A549 (cell line): Measurements from ENCODE around the gene TMEM205. TPM values are rescaled to one million over a fixed set of nuclear protein-coding genes. Genes with fewer than 3 reads are reported as not detected.

Source experiments
- ATAC-seq, 2 experiments: fragments of 200-7000 bp in 1 of 2; fragments of >200 bp in 1 of 2; cut with Nextera tagmentation in 1 of 2; cut with Tn5 transposase in 1 of 2; 3 replicates each; pipeline versions ENCODE4 v1.8.0 to v1.9.1; 2018 to 2020; ENCODE audit warnings: mild to moderate bottlenecking in 1 of 2, moderate library complexity in 1 of 2
- CTCF ChIA-PET: fragments of 300-600 bp; sonication (Branson Sonifier 250); formaldehyde crosslinking; extraction: SDS; loops from one replicate; lab custom pipeline; 2021; ENCODE audit warnings: antibody characterized with exemption, inconsistent platforms; lab: Yijun Ruan, JAX
- POLR2A ChIA-PET: fragments of 350-600 bp; formaldehyde crosslinking; extraction: SDS; loops from one replicate; lab custom pipeline; 2021; ENCODE audit warnings: antibody characterized with exemption, inconsistent platforms; lab: Yijun Ruan, JAX
- DNase-seq, 2 experiments: peaks; one replicate each; pipeline versions ENCODE4 v3.0.0 to v3.0.0-alpha.2; 2011 to 2016; ENCODE audit warnings: low read depth in 1 of 2, low spot score in 1 of 2
- FAIRE-seq: peaks from 2 replicates; lab custom pipeline; 2011; peaks lifted over from hg19 to GRCh38; lab: Jason Lieb, UNC
- H3K27ac ChIP-seq, 2 experiments: fragments of >200 bp; sonication (Bioruptor Twin); formaldehyde crosslinking; 3 replicates each; pipeline ENCODE4 v1.5.1; 2016 to 2017
- H3K4me1 ChIP-seq: fragments of >200 bp; sonication (Bioruptor Twin); formaldehyde crosslinking; 3 replicates; pipeline ENCODE4 v1.6.1; 2016
- H3K4me2 ChIP-seq: fragments of >200 bp; sonication (Bioruptor Twin); formaldehyde crosslinking; 3 replicates; pipeline ENCODE4 v1.6.1; 2016
- H3K4me3 ChIP-seq: fragments of >200 bp; sonication (Bioruptor Twin); formaldehyde crosslinking; 3 replicates; pipeline ENCODE4 v1.5.1; 2016
- H3K9me3 ChIP-seq: fragments of >200 bp; sonication (Bioruptor Twin); formaldehyde crosslinking; 3 replicates; pipeline ENCODE4 v1.6.1; 2016
- ATOH8 ChIP-seq: fragments of 250-450 bp; sonication (Bioruptor Pico); IDR thresholded peaks from 2 replicates; pipeline ENCODE4 v1.5.0; 2020; ENCODE audit warnings: low read depth, mild to moderate bottlenecking, moderate library complexity
- FOSL2 ChIP-seq, 2 experiments: fragments of 450-650 bp in 1 of 2; fragments of >200 bp in 1 of 2; sonication (Bioruptor Twin) in 1 of 2; formaldehyde crosslinking; IDR thresholded peaks; 2 replicates each; pipeline versions ENCODE4 v1.5.0 to v1.6.1; 2016 to 2020; ENCODE audit warnings: mild to moderate bottlenecking in 1 of 2, moderate library complexity in 1 of 2
- FOXS1 ChIP-seq: fragments of 250-450 bp; sonication (Bioruptor Pico); IDR thresholded peaks from 2 replicates; pipeline ENCODE4 v1.5.0; 2020; ENCODE audit warnings: mild to moderate bottlenecking, moderate library complexity
- GATA3 ChIP-seq: IDR thresholded peaks from 2 replicates; pipeline ENCODE4 v1.6.1; 2012; ENCODE audit warnings: borderline replicate concordance
- HMGXB4 ChIP-seq: fragments of 250-450 bp; sonication (Bioruptor Pico); IDR thresholded peaks from 2 replicates; pipeline ENCODE4 v1.5.0; 2021; ENCODE audit warnings: mild to moderate bottlenecking, moderate library complexity, borderline replicate concordance
- JUN ChIP-seq, 2 experiments: fragments of >200 bp; sonication (Bioruptor Twin); formaldehyde crosslinking; IDR thresholded peaks; 2 replicates in 1 of 2; 3 replicates in 1 of 2; pipeline ENCODE4 v1.6.1; 2016 to 2017
- KDM1A ChIP-seq: fragments of 200-600 bp; sonication (generic); IDR thresholded peaks from 2 replicates; pipeline ENCODE4 v1.6.1; 2016; ENCODE audit warnings: low read depth, mild to moderate bottlenecking
- KDM5A ChIP-seq: fragments of 200-600 bp; sonication (generic); IDR thresholded peaks from 2 replicates; pipeline ENCODE4 v1.6.1; 2016; ENCODE audit warnings: antibody characterized with exemption, mild to moderate bottlenecking
- NFE2L2 ChIP-seq: fragments of 150-350 bp; conservative IDR thresholded peaks from 2 replicates; pipeline ENCODE4 v1.6.1; 2014; ENCODE audit warnings: low read length
- NPAS2 ChIP-seq: fragments of 250-450 bp; sonication (Bioruptor Pico); IDR thresholded peaks from 2 replicates; pipeline ENCODE4 v1.8.0; 2022; ENCODE audit warnings: mild to moderate bottlenecking, moderate library complexity, borderline replicate concordance
- RAD21 ChIP-seq, 2 experiments: fragments of >200 bp in 1 of 2; sonication (Bioruptor Twin) in 1 of 2; formaldehyde crosslinking in 1 of 2; IDR thresholded peaks in 1 of 2; conservative IDR thresholded peaks in 1 of 2; 2 replicates in 1 of 2; 3 replicates in 1 of 2; pipeline ENCODE4 v1.6.1; 2012 to 2018; ENCODE audit warnings: inconsistent platforms in 1 of 2
- TFCP2L1 ChIP-seq: fragments of 250-450 bp; sonication (Bioruptor Pico); IDR thresholded peaks from 2 replicates; pipeline ENCODE4 v1.5.0; 2021; ENCODE audit warnings: mild to moderate bottlenecking
- TP53 ChIP-seq: fragments of 250-450 bp; sonication (Bioruptor Pico); IDR thresholded peaks from 2 replicates; pipeline ENCODE4 v1.5.0; 2021; ENCODE audit warnings: mild to moderate bottlenecking, moderate library complexity
- ZNF302 ChIP-seq: fragments of 250-450 bp; sonication (Bioruptor Pico); IDR thresholded peaks from 2 replicates; pipeline ENCODE4 v1.9.0; 2021; ENCODE audit warnings: inconsistent platforms, mild to moderate bottlenecking, moderate library complexity
- WGBS: methylation state at CpG from one replicate; pipeline ENCODE4 v1.1.6; 2017; ENCODE audit errors: missing lambda C conversion rate; 5-methylcytosine and 5-hydroxymethylcytosine counted together
- polyA plus RNA-seq, 4 experiments: library from polyadenylated mRNA; depleted of rRNA in 3 of 4; stranded (reverse); fragments of >200 nt; fragmentation: RNase III in 1 of 4; extraction: RNeasy Plus Mini Kit Qiagen cat#74134 plus additional on column Dnase treatment in 1 of 4; gene quantifications; 2 replicates in 3 of 4; 3 replicates in 1 of 4; pipeline ENCODE4 v1.2.3, GENCODE V29; 2011 to 2017
- TF ChIP-seq, protein P1 (sequence below): IDR thresholded peaks from 2 replicates; pipeline ENCODE4 v1.6.1; 2012
- TF ChIP-seq, protein P2 (sequence below): fragments of 200-600 bp; sonication (generic); IDR thresholded peaks from 2 replicates; pipeline ENCODE4 v1.6.1; 2016; ENCODE audit warnings: antibody characterized with exemption, mild to moderate bottlenecking, moderate library complexity

The TMEM205 gene
- polyA plus RNA-seq, 2 of the 4 experiments (the other 2 are of a cell fraction) = 91.6 to 183 TPM

DNA sequence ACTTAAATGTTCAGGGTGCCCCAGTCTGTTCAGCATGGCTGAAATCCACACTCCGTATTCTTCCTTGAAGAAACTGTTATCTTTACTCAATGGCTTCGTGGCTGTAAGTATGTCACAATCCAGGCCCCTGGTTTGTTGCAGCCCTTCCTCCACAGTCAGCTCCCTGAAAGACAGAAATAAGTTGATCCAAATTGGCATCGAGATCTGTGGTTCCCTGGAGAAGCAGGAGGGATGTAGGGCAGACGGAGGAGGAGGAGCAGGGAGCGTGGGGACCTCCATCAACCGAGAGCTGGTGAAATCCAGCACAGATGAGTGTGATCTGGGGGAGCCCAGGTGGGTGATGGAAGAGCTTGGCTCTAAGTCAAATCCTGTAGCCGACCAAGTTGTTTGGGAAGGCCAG lies 49.8 kb downstream of the TMEM205 start:
- TF ChIP-seq, protein P1, sequence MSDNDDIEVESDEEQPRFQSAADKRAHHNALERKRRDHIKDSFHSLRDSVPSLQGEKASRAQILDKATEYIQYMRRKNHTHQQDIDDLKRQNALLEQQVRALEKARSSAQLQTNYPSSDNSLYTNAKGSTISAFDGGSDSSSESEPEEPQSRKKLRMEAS = no peak
- TF ChIP-seq FOSL2 (IDR thresholded peaks at IDR 0.05) = no peak
- TF ChIP-seq FOSL2 (CRISPR knock-in tag; IDR thresholded peaks at IDR 0.05) = no peak
- TF ChIP-seq NPAS2 (CRISPR knock-in tag) = no peak
- TF ChIP-seq, protein P2, sequence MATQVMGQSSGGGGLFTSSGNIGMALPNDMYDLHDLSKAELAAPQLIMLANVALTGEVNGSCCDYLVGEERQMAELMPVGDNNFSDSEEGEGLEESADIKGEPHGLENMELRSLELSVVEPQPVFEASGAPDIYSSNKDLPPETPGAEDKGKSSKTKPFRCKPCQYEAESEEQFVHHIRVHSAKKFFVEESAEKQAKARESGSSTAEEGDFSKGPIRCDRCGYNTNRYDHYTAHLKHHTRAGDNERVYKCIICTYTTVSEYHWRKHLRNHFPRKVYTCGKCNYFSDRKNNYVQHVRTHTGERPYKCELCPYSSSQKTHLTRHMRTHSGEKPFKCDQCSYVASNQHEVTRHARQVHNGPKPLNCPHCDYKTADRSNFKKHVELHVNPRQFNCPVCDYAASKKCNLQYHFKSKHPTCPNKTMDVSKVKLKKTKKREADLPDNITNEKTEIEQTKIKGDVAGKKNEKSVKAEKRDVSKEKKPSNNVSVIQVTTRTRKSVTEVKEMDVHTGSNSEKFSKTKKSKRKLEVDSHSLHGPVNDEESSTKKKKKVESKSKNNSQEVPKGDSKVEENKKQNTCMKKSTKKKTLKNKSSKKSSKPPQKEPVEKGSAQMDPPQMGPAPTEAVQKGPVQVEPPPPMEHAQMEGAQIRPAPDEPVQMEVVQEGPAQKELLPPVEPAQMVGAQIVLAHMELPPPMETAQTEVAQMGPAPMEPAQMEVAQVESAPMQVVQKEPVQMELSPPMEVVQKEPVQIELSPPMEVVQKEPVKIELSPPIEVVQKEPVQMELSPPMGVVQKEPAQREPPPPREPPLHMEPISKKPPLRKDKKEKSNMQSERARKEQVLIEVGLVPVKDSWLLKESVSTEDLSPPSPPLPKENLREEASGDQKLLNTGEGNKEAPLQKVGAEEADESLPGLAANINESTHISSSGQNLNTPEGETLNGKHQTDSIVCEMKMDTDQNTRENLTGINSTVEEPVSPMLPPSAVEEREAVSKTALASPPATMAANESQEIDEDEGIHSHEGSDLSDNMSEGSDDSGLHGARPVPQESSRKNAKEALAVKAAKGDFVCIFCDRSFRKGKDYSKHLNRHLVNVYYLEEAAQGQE = no peak
- TF ChIP-seq ZNF302 (CRISPR knock-in tag) = no peak
- TF ChIP-seq FOXS1 (CRISPR knock-in tag) = no peak
- no peak for TF ChIP-seq KDM1A
- no peak for TF ChIP-seq TP53
- no peak for TF ChIP-seq ATOH8 (CRISPR knock-in tag)
- TF ChIP-seq HMGXB4 (CRISPR knock-in tag) = no peak
- ChIA-PET POLR2A (no interaction called here), CTCF (interaction anchor here (1.1 to 4.6 kb wide), 10 partner anchors 28 to 186 kb away, joined by 3 to 34 read pairs (median 5); partner anchors contain the start of genes ELAVL3, ODAD3, PRKCSH and SWSAP1)
- Histone ChIP-seq H3K9me3 (no peaks in the 10 kb centered on the region), H3K4me2 (no peak overlapping the region), H3K4me3 (no peak overlapping the region), H3K27ac (peak overlapping the region in 1 of 2 experiments; percentile 48; a peak in 1 of 6 replicates), H3K4me1 (peaks cover 10% of the 10 kb centered on the region; the same call in 1 of the 3 replicates)
- FAIRE-seq (no peak), ATAC-seq (no peak), DNase-seq (no peak)
- 64% methylated on average over 7 of the region's 7 CpGs for WGBS

- 88% methylated on average over 5 of the region's 8 CpGs for WGBS
- ATAC-seq (no peak), DNase-seq (no peak), FAIRE-seq (no peak)
- Histone ChIP-seq H3K27ac (peak within 1 kb of the TSS in 1 of 2 experiments; percentile 48; a peak in 2 of 6 replicates), H3K9me3 (no peaks in the 10 kb centered on the region), H3K4me3 (no peak within 1 kb of the TSS), H3K4me1 (peaks cover 10% of the 10 kb centered on the region; the same call in 1 of the 3 replicates), H3K4me2 (no peak within 1 kb of the TSS)
- TF ChIP-seq TFCP2L1 (CRISPR knock-in tag) (no peak), RAD21 (conservative IDR thresholded peaks at IDR 0.05 in 1 of 2, IDR thresholded peaks at IDR 0.05 in 1 of 2) (peak in 1 of 2 experiments; percentile 17; a peak in 1 of 5 replicates)
- POLR2A ChIA-PET = no interaction called here
- CTCF ChIA-PET = interaction anchor here (0.9 to 4.6 kb wide), 11 partner anchors 10 to 186 kb away, joined by 3 to 34 read pairs (median 5); partner anchors contain the start of genes ELAVL3 and SWSAP1
Observed at GRCh38 chr19:11295665-11296245, 50.3 kb downstream of the TMEM205 start, which contains the start of gene TSPAN16. Gene TSPAN16, plus strand, starts transcription at chr19:11296160. Its CDS starts 138 bp downstream, at chr19:11296298.

GRCh38 chr19:11295180-11295579 lies 50.9 kb downstream of the TMEM205 start:
- FAIRE-seq (no peak), ATAC-seq (no peak), DNase-seq (no peak)
- TF ChIP-seq KDM5A (no peak), NFE2L2 (no peak), JUN (IDR thresholded peaks at IDR 0.05) (no peak), GATA3 (no peak)
- H3K4me2 ChIP-seq = no peak overlapping the region
- H3K4me1 ChIP-seq = peaks cover 10% of the 10 kb centered on the region; the same call in 1 of the 3 replicates
- no peak overlapping the region for H3K4me3 ChIP-seq
- ChIA-PET CTCF (interaction anchor here (0.9 to 4.6 kb wide), 8 partner anchors 11 to 187 kb away, joined by 3 to 34 read pairs (median 6); partner anchors contain the start of genes ELAVL3 and SWSAP1), POLR2A (no interaction called here)
- 87% methylated on average over 4 of the region's 4 CpGs for WGBS
- H3K9me3 ChIP-seq = no peaks in the 10 kb centered on the region
- H3K27ac ChIP-seq = no peak overlapping the region
